GM18502 (cell line): ENCODE measurements around the gene FAM240A.

ENCODE experiments used
- ATAC-seq: cut with Tn5 transposase; IDR thresholded peaks from one replicate; pipeline ENCODE4 v1.9.1; 2021; ENCODE audit warnings: mild to moderate bottlenecking; ENCODE audit not compliant: unreplicated experiment, poor library complexity

The FAM240A gene

GRCh38 chr3:46670891-46671427, 58.6 kb downstream of the FAM240A start:
- ATAC-seq = no peak

GRCh38 chr3:46671541-46672348, 59.4 kb downstream of the FAM240A start:
- ATAC-seq = no peak

GRCh38 chr3:46672349-46672695, 60.0 kb downstream of the FAM240A start:
- ATAC-seq = no peak

- no peak for ATAC-seq
Measured at GRCh38 chr3:46673151-46674030, 61.1 kb downstream of the FAM240A start.

GRCh38 chr3:46674031-46674845, 61.9 kb downstream of the FAM240A start:
- no peak for ATAC-seq

- ATAC-seq = no peak
Measured at GRCh38 chr3:46675426-46675825, 63.1 kb downstream of the FAM240A start.
